Stimulated activated CD8-positive, alpha-beta memory T cell treated with anti-CD3 and anti-CD28 coated beads, Interleukin-7, amount 100 ng/mL, for 48 hours (primary cell): Measurements from ENCODE around the gene ERF.

Source experiments
- DNase-seq, 2 donors: peaks; one replicate each; pipeline ENCODE4 v3.0.0-alpha.2; 2020; ENCODE audit warnings: low read depth in 1 of 2; ENCODE audit errors: extremely low read depth in 1 of 2

ERF gene

DNA sequence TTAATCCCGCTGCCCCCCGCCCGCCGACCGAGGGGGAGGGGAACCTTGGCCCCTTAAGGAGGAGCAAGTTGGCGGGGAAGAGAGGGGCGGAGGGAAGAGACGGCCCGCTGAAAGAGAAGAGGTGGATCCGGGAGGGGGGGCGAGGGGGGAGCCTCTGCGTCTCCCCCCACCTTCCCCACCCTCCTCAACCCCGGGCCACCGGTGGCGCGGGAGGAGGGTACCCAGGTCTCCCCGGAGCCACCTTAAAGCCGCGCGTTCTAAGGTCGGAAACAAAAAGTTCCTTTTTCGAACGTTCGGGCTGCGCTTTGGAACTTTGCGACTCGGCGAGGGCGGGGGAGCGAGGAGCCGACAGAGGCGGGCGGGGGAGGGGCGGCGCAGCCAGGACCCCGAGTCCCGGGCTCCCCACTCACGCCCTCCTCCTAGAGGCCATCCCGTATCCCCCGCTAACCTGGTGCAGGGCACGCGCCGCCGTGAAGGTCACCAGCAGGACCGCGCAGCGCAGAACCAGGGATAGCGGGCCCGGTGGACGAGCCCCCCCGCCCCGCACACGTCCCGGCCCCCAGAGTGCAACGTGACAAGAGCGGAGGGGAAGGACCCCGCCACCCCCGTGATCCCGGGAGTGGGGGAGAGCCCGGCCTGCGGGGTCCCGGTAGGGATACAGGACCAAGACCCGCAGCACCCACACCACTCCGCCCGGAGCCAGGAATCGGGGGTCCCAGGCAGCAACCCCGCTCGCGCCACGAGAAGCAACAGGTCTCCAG is 659 bp downstream of the ERF start:
- DNase-seq, result peak; percentile 40 to 56

DNA sequence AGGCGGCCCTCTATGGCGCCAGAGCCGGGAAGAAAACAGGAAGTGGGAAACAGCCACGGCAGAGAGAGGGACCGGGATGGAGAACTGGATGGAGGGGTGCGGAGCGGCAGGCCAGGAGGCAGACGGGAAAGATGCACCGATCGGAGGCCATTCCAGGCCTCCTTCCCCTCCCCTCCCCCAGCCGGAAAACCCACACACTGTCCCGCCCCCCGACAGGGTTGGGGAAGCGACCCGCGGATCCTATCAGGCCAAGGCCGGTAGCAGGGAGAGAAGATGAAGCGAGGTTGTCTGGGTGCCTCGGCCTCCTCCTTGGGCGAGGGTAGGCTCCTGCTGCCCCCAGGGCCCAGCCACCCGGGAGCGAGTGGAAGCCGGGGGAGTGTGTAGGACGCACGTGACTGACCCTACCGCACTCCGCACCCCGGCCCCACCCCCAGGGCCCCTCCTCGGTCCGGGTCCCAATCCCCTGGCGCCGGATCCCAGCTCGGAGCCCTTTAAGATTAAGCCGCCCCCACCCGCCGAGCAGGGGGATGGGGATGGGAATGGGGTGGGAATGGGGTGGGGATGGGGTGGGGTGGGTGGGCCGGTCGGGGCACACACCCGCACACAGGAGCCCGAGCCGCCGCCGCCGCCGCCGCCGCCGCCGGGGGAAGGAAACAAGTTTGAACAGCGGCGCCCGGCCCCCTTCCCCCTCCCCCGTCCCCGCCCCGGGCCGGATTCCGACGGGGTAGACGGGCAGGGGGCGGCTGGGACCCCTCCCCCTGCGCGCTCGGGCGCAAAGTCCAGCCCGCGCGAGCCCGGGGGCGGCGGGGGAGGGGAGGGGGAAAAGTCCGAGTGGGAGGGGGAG is 1.5 kb downstream of the ERF start:
- no peak for DNase-seq

DNA sequence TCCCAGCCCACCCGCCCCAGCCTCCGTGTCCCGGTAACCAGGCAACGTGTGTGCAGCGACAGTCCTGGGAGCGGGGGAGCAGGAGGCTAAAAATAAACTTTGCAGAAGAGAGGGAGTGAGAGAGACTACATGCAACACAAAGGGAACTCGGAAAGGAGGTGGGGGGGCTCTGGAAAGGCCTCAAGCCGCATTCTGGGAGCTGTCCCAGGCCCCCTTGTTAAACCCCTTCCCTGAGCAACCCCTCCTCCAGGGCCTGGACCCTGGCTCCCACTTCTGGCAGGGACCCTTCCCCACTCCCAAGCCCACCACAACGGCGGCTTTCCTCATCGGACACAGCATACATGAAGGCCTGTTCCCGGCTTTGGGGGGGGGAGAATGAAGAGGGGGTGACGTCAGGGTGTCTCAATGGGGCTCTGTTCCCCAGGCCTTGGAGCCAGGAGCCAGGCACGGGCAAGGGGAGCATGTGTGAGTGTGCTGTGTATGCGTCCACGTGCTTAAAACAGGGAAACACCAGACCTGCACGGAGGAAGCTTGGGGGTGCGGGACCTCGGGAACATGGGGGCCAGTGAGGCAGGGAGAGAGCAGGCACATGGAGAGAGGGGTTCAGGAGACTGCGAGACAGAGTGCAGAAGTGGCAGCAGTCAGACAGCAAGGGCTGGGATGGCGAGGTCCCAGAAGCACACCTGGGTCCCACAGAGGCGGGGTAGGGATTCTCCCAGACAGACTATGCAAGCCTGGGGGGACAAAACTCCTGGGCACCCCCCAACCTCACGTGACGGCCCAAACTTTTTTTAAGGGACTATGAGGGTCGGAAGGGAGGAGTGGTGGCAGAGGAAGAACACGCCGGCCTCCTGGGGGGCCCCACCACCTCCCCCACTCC is 2.3 kb downstream of the ERF start:
- DNase-seq, result no peak

DNA sequence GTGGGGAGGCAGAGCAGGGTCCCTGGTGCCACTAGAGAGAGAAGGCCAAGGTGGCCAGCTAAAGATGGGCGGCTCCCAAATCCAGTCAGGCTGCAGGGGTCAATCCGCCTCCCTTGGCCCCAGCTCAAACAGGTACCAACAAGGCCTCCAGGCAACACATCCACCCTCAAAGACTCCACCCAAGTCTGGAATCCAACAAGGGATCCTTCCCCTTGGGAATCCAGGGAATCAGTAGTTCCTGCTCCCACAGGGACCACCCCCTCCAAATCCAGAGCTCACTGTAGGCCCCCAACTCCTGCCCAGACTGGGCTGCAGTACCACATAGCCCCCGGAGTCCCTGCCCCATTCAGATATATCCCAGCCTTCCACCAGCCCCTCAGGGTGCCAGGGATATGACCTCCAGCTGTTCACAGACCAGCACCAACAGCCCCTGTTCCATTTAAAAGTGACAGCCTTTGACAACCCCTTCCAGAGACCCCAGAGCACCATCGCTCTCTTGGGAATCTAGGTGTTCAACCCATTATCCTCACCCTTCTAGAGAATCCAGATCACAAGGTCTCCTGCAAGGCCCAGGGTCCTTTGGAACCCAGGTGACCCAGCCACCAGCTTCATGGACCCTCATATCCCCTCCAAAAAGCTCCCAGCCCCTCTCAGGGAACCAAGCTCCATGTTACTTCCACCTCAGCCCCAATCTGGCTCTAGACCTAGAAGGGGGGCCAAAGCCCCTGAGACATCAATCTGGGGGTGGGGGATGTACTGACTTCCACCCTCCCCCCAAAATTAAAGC is 3.2 kb downstream of the ERF start:
- DNase-seq, result no peak

DNA sequence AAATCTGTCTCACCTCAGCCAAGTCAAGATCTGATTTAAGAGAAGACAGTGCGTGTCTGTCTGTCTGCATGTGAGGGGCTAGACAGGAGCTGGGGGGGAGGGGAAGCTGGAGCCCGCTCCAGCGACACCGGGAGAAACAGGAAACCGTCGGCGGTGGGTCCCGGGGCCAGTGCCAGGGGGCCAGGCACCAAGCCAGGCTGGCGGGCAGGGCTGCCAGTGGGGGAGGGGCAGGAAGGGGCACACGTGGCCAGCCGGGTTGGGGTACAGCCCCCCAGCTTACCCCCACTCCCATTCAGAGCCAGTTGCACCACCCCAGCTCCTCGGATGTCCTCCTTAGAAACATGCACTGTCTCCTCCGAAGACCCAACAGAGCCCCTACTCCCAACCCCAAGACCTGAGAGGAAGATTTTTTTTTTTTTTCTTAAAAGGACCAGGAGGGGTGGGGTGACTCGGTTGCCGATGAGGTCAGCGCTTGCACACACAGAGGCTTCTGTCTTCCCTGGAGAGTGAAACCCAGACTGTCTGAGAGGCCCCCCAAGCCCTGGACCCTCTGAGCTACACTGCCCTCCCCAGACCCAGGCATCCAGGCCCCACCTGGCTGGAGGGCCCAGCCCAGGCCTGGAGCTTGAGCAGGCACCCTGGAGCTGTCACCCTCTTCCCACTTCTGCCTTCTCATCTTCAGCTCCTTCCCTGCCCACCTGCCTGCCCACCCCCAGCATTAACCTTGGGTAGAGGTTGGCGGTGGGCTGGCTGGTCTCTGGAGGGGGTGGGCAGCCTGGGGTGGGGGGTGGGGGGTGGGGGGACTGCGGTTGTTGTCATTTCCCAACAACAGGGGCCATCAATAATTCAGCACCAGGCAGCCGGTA is 4.0 kb downstream of the ERF start:
- DNase-seq, result no peak

DNA sequence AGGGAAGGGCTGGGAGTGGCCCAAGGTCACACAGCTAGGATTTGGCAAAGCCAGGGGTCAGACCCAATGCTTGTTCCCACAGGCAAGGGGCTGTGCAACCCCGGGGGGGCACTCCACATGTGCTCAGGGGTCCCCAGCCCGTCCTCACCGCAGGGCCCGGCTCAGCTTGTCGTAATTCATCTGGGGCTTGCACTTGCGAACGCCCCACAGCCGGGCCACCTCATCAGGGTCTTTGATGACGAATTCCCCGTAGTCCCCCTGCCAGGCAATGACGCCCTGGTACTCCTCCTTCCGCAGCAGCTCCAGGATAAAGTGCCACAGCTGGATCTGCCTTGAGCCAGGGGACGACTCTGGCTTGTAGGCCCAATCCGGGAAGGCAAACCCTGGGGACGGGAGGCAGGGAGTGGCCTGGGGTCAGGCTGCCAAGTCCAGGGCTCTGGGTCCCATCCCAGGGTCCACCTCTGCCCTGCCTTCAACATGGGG is 4.7 kb downstream of the ERF start:
- DNase-seq, result no peak

DNA sequence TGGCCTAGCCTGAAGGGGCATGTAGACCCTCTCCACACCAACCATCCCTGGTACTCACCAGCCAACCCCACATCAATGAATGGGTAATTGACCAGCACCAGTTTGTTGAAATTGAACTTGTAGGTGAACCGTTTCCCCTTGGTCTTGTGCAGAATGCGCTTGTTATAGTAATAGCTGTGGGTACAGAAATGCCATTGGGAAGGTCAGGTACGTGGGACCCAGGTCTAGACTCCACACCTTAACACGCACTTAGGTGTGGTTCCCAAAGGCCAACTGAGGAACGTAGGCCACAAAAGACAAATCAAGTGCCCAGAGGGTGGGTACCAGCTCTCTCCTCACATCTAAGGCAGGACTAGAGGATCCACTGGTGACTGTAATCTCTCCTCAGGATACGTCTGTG is 5.2 kb downstream of the ERF start:
- no peak for DNase-seq

DNA sequence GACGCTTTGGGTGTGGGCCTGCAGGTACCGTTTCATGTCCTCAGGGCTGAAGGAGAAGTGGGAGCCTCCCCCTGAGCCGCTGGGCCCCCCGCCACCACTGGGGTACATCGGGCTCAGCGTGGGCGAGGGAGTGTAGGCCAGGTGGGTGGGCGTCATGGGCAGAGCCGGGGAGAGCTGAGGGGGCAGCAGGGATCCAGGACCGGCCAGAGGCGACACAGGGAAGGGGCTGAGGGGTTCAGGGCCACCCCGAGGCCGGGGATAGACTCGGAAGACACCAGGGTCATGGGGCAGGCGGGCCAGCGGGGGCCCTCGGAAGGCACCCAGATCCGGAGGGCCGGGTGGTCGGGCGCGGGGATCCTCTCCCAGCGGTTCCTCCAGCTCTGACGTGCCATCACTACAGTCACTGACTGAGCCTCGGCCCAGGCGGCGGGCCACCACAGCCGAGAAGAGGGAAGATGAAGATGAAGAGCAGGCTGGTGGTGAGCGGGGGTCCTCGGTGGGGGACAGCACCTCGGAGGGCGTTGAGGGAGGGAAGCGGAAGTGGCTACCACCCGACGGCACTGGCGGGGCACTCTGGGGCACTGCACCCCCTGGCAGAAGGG is 5.7 kb downstream of the ERF start:
- no peak for DNase-seq

DNA sequence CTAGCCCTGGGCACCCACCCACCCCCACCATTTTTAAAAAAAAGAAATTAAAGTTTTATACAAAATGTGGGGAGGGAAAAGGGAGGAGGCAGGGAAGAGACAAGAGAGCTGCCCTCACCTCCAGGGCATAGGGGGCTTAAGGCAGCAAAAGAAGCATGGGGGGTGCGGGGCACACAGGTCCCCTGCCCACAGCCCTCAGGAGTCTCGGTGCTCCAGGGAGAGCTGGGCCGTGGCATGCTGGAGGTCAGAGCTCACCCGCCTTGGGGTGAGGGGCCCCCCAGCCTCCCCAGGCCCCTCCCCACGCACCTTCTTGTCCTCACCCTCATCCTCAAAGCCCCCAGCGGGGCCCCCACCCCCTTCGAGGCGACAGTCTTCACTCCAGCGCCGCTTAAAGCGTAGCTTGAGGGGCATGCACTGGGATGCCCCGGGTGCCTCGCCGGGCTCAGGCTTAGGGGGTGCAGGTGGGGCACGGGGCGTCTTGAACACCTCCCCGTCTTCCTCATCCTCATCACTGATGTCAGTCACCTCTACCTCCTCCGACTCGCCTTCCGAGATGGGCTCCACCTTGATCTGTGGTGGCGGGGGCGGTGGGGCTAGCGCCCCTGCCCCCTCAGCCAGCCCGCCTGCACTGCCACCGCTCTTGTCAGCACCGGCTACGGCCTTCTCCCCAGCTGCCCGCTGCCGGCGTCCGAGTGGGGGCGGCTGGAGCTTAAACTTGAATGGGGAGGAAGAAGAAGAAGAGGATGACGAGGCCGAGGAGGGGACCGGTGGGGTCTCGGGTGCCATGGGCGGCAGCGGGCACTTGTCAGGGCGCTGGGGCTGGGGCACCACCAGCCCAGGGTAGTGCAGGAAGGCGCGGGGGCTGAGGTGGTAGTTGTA is 6.4 kb downstream of the ERF start:
- DNase-seq, result no peak

DNA sequence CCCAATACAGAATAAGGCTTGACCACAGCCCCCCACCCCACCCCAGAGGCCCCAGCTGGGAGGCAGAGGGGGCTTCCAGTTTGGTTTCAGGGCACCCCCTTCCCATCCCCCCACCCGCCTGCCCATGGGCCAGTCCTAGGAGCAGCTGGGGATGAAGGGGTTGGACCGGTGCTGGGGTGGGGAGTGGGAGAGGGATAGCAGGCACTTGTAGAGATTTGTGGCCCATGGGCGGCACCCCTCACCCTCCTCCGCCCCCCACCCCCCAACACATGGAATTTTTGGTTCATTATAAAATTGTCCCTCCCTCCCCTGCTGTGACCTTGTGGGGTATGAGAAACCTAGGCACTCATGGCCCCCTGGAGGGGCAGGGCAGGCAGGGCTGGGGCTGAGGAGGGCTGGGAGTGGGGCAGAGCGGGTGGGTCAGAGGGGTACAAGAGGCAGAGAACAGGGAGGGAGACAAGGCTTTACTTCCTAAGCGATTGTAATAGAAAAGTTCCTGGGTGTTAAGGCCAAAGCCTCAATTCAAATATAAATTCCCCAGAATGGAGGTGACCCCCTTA is 7.2 kb downstream of the ERF start:
- no peak for DNase-seq

DNA sequence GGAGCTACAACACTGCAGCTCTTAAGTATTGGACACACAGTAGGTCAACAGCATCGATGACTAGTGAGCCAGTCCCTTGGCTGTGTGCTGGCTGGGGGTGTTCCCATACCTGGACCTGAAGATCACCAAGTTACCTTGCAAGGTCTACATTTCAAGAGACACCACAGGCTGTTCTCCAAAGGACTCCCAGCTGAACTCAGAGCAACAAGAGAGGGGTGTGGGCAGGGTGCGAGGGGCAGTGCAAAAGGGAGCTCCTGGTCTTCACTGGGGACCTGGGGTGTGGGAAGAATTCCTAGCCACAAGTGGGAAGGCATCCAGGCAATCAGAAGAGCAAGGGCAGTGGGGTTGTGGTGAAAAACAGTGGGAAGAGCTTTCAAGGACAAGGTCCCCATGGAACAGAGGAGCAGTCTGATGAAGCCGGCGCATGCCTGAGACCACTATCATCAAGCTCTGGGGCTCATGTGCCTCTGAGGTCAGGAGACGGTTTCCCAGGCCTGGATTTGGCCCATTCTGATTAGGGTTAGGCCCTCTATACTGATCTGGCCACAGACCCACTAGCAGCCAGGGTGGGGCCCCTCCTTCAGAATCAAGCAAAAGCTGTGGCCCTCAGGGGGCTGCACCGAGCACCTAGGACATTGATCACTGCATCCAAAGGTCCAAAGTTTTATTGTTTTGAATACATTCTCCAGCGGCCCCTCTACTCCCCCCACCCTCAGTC is 7.8 kb downstream of the ERF start:
- DNase-seq, result no peak

DNA sequence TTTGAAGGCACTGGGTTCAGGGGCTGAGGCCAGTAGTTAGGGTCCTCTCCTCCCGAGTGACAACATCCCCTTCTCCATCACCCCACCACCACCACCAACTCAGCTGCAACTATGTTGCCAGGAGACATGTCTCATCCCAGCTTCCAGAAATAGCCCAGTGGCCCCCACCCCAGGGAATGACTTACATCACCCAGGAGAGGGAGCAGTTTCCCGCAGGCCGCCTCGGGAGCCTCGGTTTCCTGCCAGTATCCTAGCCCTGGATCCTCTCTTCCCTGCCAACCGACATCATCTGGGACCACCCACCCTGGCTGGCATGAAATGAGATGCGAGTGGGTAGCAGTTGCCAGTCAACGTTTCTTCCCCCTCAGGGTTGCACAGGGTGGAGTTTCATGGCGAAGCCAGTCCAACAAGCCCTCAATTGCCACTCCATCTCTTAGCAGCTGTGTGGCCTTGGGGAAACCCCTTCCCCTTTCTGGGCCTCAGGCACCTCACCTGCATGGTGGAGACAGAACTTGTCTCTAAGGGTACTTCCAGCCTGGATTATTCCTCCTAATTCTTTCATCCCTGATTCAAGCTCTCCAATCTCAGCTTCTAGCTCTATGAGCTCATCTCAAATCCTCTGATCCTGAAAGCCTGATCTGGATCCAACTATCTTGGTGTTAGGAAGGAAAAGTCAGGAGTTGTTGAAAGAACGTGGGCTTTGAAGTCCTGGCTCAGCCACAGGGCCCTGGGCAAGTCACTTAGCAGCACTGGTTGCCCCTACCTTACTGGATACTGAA is 8.6 kb downstream of the ERF start:
- DNase-seq, result no peak

DNA sequence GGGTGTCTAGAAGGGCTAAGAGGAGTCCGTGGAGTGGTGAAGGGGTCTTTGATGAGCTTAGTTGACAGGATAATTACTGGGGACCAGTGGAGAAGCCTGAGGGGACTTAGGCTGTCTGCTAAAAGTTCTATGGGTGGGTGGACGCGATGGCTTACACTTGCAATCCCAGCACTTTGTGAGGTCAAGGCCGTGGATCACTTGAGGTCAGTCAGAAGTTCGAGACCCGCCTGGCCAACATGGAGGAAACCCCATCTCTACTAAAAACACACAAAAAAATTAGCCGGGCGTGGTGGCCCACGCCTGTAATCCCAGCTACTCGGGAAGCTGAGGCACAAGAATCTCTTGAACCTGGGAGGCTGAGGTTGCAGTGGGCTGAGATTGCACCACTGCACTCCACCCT is 9.7 kb downstream of the ERF start:
- DNase-seq, result no peak

DNA sequence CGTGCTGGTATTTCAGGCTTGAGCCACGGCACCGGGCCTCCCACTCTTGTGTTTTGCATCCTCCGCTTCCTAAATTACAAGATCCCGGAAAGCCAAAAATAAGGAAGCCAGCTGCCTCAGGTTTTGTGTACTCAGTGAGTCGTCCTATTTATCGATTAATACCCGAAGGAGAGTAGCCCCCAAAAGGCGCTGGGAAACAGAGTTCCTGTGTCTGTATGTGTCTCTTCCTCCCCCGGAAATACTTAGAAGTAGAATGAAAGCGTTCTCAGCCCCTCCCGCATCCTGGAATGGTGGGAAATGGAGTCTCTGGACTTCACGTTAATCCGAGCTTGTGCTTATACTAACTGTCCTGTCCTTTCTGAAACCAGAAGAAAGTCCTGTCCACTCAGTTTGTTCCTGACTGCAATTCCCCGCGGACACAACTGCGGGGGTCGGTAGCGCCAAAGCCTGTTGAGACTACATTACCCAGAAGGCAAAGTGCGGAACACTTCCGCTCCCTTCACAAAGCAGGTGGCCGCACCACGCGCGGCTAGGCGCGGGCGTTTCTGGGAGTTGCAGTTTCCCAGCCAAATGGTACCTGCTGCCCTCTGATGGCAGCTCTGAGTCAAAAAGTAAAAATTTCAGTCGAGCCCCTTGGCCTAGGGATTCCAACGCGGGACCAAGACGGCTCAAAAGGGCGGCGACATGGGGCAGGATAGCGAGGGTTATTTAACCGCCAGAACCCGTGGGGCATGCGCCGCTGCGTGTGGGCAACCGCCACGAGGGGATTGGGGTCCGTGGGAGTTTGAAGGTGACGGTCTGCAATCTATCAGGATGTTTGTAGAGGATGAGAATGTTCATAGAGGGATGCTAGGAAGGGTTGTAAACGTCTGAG is 10.3 kb downstream of the ERF start:
- DNase-seq, result peak; percentile 82 to 89
